ENCODE data around the gene DCHS2. TPM values are rescaled to one million over a fixed set of nuclear protein-coding genes. Genes with fewer than 3 reads are reported as not detected.

DCHS2 gene
- total and polyA plus RNA-seq, 2 of the 8 experiments (the other 6 are each of a cell fraction or from before 2014, with no cell fraction given) = 0.54 to 2.6 TPM

- TF ChIP-seq, protein P1, sequence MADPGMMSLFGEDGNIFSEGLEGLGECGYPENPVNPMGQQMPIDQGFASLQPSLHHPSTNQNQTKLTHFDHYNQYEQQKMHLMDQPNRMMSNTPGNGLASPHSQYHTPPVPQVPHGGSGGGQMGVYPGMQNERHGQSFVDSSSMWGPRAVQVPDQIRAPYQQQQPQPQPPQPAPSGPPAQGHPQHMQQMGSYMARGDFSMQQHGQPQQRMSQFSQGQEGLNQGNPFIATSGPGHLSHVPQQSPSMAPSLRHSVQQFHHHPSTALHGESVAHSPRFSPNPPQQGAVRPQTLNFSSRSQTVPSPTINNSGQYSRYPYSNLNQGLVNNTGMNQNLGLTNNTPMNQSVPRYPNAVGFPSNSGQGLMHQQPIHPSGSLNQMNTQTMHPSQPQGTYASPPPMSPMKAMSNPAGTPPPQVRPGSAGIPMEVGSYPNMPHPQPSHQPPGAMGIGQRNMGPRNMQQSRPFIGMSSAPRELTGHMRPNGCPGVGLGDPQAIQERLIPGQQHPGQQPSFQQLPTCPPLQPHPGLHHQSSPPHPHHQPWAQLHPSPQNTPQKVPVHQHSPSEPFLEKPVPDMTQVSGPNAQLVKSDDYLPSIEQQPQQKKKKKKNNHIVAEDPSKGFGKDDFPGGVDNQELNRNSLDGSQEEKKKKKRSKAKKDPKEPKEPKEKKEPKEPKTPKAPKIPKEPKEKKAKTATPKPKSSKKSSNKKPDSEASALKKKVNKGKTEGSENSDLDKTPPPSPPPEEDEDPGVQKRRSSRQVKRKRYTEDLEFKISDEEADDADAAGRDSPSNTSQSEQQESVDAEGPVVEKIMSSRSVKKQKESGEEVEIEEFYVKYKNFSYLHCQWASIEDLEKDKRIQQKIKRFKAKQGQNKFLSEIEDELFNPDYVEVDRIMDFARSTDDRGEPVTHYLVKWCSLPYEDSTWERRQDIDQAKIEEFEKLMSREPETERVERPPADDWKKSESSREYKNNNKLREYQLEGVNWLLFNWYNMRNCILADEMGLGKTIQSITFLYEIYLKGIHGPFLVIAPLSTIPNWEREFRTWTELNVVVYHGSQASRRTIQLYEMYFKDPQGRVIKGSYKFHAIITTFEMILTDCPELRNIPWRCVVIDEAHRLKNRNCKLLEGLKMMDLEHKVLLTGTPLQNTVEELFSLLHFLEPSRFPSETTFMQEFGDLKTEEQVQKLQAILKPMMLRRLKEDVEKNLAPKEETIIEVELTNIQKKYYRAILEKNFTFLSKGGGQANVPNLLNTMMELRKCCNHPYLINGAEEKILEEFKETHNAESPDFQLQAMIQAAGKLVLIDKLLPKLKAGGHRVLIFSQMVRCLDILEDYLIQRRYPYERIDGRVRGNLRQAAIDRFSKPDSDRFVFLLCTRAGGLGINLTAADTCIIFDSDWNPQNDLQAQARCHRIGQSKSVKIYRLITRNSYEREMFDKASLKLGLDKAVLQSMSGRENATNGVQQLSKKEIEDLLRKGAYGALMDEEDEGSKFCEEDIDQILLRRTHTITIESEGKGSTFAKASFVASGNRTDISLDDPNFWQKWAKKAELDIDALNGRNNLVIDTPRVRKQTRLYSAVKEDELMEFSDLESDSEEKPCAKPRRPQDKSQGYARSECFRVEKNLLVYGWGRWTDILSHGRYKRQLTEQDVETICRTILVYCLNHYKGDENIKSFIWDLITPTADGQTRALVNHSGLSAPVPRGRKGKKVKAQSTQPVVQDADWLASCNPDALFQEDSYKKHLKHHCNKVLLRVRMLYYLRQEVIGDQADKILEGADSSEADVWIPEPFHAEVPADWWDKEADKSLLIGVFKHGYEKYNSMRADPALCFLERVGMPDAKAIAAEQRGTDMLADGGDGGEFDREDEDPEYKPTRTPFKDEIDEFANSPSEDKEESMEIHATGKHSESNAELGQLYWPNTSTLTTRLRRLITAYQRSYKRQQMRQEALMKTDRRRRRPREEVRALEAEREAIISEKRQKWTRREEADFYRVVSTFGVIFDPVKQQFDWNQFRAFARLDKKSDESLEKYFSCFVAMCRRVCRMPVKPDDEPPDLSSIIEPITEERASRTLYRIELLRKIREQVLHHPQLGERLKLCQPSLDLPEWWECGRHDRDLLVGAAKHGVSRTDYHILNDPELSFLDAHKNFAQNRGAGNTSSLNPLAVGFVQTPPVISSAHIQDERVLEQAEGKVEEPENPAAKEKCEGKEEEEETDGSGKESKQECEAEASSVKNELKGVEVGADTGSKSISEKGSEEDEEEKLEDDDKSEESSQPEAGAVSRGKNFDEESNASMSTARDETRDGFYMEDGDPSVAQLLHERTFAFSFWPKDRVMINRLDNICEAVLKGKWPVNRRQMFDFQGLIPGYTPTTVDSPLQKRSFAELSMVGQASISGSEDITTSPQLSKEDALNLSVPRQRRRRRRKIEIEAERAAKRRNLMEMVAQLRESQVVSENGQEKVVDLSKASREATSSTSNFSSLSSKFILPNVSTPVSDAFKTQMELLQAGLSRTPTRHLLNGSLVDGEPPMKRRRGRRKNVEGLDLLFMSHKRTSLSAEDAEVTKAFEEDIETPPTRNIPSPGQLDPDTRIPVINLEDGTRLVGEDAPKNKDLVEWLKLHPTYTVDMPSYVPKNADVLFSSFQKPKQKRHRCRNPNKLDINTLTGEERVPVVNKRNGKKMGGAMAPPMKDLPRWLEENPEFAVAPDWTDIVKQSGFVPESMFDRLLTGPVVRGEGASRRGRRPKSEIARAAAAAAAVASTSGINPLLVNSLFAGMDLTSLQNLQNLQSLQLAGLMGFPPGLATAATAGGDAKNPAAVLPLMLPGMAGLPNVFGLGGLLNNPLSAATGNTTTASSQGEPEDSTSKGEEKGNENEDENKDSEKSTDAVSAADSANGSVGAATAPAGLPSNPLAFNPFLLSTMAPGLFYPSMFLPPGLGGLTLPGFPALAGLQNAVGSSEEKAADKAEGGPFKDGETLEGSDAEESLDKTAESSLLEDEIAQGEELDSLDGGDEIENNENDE (IDR thresholded peaks at IDR 0.05; ENCODE audit: insufficient replicate concordance, low read length) = no peak
- TF ChIP-seq TBP (IDR thresholded peaks at IDR 0.05; ENCODE audit: low read depth, low read length) (no peak), KDM4A (IDR thresholded peaks at IDR 0.05; ENCODE audit: low read depth, low read length, severe bottlenecking) (no peak), CEBPB (IDR thresholded peaks at IDR 0.05; ENCODE audit: low read depth, low read length) (no peak), RBBP5 (IDR thresholded peaks at IDR 0.05; ENCODE audit: borderline replicate concordance, low read depth, low read length) (no peak), EGR1 (IDR thresholded peaks at IDR 0.05; ENCODE audit: borderline replicate concordance, low read depth, low read length) (no peak), KDM5A (IDR thresholded peaks at IDR 0.05; ENCODE audit: low read length) (no peak), SP4 (IDR thresholded peaks at IDR 0.05; ENCODE audit: low read length) (no peak)
Measured at GRCh38 chr4:154454710-154455109, 36.9 kb downstream of the DCHS2 start (continued).

All from H1 (cell line).